Spinal cord (tissue), 10 donors: Measurements from ENCODE around the gene KLHL42. TPM values are rescaled to one million over a fixed set of nuclear protein-coding genes. Genes with fewer than 3 reads are reported as not detected.

Experiments
- DNase-seq, 6 donors: peaks; one replicate each; pipeline versions ENCODE4 v3.0.0 to v3.0.0-alpha.2; 2013 to 2015; ENCODE audit warnings: low spot score in 6 of 6, low read depth in 4 of 6
- H3K27ac ChIP-seq: one replicate; pipeline ENCODE4 v1.5.1; 2013; ENCODE audit warnings: low read depth, low read length, control low read depth
- H3K27me3 ChIP-seq: one replicate; pipeline ENCODE4 v1.6.1; 2013; ENCODE audit warnings: low read length; ENCODE audit not compliant: control insufficient read depth, insufficient read depth
- H3K36me3 ChIP-seq: one replicate; pipeline ENCODE4 v1.6.1; 2013; ENCODE audit warnings: low read length; ENCODE audit not compliant: control insufficient read depth, insufficient read depth
- H3K4me1 ChIP-seq: one replicate; pipeline ENCODE4 v1.6.1; 2013; ENCODE audit warnings: low read length; ENCODE audit not compliant: control insufficient read depth, insufficient read depth
- H3K4me3 ChIP-seq: one replicate; pipeline ENCODE4 v1.5.1; 2013; ENCODE audit warnings: low read depth, low read length, control low read depth
- H3K9me3 ChIP-seq: one replicate; pipeline ENCODE4 v1.6.1; 2013; ENCODE audit warnings: low read length; ENCODE audit not compliant: control insufficient read depth, insufficient read depth
- WGBS: methylation state at CpG from one replicate; pipeline ENCODE4 v1.1.5; 2013; ENCODE audit warnings: missing lambda C conversion rate; ENCODE audit not compliant: insufficient coverage; 5-methylcytosine and 5-hydroxymethylcytosine counted together
- polyA plus RNA-seq, 2 donors: library from polyadenylated mRNA; unstranded; fragments of 120-200 nt; gene quantifications; one replicate each; pipeline ENCODE4 v1.2.1, GENCODE V29; 2013; ENCODE audit not compliant: insufficient read length in 2 of 2
- total RNA-seq, 2 donors: library from RNA; depleted of rRNA in 1 of 2; stranded (reverse); fragments of 120-200 nt in 1 of 2; fragments of >200 nt in 1 of 2; gene quantifications; one replicate each; pipeline versions ENCODE4 v1.2.3 to v1.2.4, GENCODE V29; 2013 to 2014
- donor health status: healthy.

The KLHL42 gene
- total and polyA plus RNA-seq, 4 donors, result 34.5 to 81.4 (median 44.4) TPM

- WGBS, result 93% methylated on average over 12 of the region's 15 CpGs
- peaks cover 8% of the 10 kb centered on the region for H3K36me3 ChIP-seq
- H3K4me1 ChIP-seq, result no peaks in the 10 kb centered on the region
- no peak overlapping the region for H3K4me3 ChIP-seq
- H3K27ac ChIP-seq, result no peak overlapping the region
- H3K9me3 ChIP-seq, result no peaks in the 10 kb centered on the region
- H3K27me3 ChIP-seq, result no peaks in the 10 kb centered on the region
- no peak for DNase-seq
These were observed 28.5 kb upstream of the KLHL42 start for GRCh38 chr12:27751386-27752047.

DNA sequence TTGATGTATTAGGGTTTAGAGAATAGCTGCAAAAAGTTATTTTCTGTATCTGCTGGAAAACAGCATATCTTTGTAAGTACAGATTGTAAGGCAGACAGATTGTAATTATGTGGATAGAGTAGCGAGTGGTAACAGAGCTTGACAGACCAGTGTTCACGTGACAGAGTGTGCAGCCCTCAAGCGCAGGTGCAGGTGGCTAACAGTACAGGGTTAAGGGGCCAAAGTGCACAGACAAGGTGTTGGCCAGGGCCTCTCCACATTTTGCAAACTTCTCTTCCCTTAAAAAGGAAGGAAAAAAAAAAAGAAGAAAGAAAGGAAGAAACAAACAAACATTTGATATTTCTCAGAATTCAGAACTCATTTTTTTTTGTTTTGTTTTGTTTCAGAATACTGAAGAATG is 25.2 kb upstream of the KLHL42 start:
- no peaks in the 10 kb centered on the region for H3K4me1 ChIP-seq
- WGBS, result 79% methylated on average over 3 of the region's 3 CpGs
- no peak overlapping the region for H3K4me3 ChIP-seq
- no peak for DNase-seq
- no peak overlapping the region for H3K27ac ChIP-seq
- H3K27me3 ChIP-seq, result no peaks in the 10 kb centered on the region
- H3K9me3 ChIP-seq, result no peaks in the 10 kb centered on the region
- H3K36me3 ChIP-seq, result peaks cover 13% of the 10 kb centered on the region

GRCh38 chr12:27756670-27757195 is 23.3 kb upstream of the KLHL42 start:
- Histone ChIP-seq H3K27me3 (no peaks in the 10 kb centered on the region), H3K4me1 (no peaks in the 10 kb centered on the region), H3K27ac (no peak overlapping the region), H3K36me3 (peaks cover 10% of the 10 kb centered on the region), H3K4me3 (no peak overlapping the region), H3K9me3 (no peaks in the 10 kb centered on the region)
- no peak for DNase-seq
- WGBS, result 100% methylated on average over 3 of the region's 7 CpGs

DNA sequence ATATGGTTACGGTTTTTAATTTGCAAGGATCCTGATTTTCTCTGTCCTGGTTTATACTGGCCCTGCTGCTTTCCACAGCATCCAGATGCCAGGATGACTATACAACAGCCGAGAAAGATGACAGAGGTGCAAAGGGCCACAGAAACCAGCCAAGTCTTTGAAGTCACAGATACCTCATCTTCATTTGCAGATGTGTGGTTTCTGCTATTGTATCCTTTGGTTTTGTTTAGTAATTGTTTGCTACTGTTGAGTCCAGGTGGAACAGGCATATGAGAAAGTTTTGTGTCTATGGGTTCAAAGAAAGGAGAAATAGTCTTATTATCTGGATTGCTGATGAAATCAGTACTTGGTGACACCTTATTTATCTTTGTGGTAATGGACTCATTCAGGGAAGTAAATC is 17.3 kb upstream of the KLHL42 start:
- Histone ChIP-seq H3K27me3 (no peaks in the 10 kb centered on the region), H3K36me3 (peaks cover 2% of the 10 kb centered on the region), H3K4me3 (no peak overlapping the region), H3K4me1 (no peaks in the 10 kb centered on the region), H3K27ac (no peak overlapping the region), H3K9me3 (no peaks in the 10 kb centered on the region)
- WGBS, result 94% methylated on average over 2 of the region's 2 CpGs
- no peak for DNase-seq

- Histone ChIP-seq H3K36me3 (no peaks in the 10 kb centered on the region), H3K27ac (no peak overlapping the region), H3K9me3 (no peaks in the 10 kb centered on the region), H3K27me3 (no peaks in the 10 kb centered on the region), H3K4me3 (no peak overlapping the region), H3K4me1 (no peaks in the 10 kb centered on the region)
- WGBS, result 100% methylated on average over 2 of the region's 3 CpGs
- DNase-seq, result no peak
These were observed 13.4 kb upstream of the KLHL42 start for GRCh38 chr12:27766587-27766986.

DNA sequence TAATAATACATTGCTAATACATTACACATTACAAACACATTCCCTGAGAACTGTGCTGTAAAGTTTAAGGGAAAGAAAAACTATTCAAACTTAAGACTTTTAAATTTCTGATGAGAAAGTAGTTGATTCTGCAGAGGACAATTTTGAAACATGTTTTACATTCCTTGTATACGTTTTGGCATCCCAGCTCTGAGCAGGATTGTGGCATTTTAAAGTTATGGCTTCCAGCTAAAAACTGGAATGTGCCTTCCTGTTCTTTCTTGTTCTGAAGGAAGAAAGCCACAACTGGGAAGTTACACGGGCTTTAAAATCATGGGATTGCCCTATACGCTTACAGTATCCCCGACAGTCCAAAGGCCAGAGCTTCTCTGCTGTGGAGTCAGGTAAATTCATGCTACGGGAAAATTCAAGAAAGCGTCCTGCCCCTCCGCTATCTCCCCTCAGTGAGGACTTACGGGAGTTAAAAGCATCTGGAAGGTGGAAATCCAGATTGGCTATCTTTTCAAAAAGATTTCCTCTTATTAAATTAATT is 10.8 kb upstream of the KLHL42 start:
- Histone ChIP-seq H3K4me3 (no peak overlapping the region), H3K4me1 (no peaks in the 10 kb centered on the region), H3K9me3 (no peaks in the 10 kb centered on the region), H3K27ac (no peak overlapping the region), H3K27me3 (no peaks in the 10 kb centered on the region), H3K36me3 (no peaks in the 10 kb centered on the region)
- no peak for DNase-seq
- 76% methylated on average over 4 of the region's 8 CpGs for WGBS

DNA sequence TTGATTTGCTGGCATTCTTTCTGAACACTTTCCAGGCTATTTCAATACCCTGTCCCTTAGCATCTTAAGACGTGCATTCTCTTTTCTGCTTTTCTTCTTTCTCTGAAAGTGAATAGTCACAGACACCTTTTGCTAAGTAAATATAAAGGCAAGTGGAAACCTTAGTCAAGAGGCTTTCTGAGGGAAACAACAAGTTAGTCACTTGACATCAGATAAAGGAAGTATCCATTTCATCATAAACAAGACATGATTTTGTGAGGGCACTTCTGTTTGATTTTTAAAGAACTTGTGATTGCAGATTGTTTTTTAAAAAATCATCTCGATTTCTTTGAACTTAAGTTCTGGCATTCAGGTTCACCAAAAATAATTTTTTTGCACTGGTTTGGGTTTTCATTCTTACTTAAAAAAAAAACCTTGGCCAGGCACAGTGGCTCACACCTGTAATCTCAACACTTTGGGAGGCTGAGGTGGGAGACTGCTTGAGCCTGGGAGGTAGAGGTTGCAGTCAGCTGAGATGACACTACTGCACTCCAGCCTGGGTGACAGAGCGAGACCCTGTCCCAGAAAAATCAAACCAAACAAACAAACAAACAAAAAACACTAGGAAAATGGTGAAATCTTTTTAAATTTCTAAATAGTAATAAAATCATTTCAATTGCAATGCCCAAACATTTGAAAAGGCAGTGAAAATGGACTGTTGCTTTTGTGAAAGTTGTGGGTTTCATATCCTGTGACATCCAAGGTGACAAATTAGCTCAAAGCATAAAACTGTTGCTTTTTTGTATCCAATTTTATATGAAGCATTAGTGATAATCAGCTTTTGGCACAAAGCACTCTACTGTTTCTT is 8.3 kb upstream of the KLHL42 start:
- no peak overlapping the region for H3K27ac ChIP-seq
- DNase-seq, result no peak
- WGBS, result no CpG with 5 or more reads among the region's 3 CpGs
- H3K9me3 ChIP-seq, result no peaks in the 10 kb centered on the region
- no peaks in the 10 kb centered on the region for H3K4me1 ChIP-seq
- no peak overlapping the region for H3K4me3 ChIP-seq
- no peaks in the 10 kb centered on the region for H3K36me3 ChIP-seq
- no peaks in the 10 kb centered on the region for H3K27me3 ChIP-seq

GRCh38 chr12:27772328-27773049 is 7.5 kb upstream of the KLHL42 start:
- Histone ChIP-seq H3K4me1 (no peaks in the 10 kb centered on the region), H3K4me3 (no peak overlapping the region), H3K27ac (no peak overlapping the region), H3K27me3 (no peaks in the 10 kb centered on the region), H3K36me3 (no peaks in the 10 kb centered on the region), H3K9me3 (no peaks in the 10 kb centered on the region)
- no CpG with 5 or more reads among the region's 5 CpGs for WGBS
- no peak for DNase-seq

- Histone ChIP-seq H3K4me3 (no peak overlapping the region), H3K27me3 (no peaks in the 10 kb centered on the region), H3K27ac (no peak overlapping the region), H3K4me1 (peaks cover 17% of the 10 kb centered on the region), H3K36me3 (peaks cover 4% of the 10 kb centered on the region), H3K9me3 (no peaks in the 10 kb centered on the region)
- DNase-seq, result peak in 1 of 6 donors; percentile 26
- 59% methylated on average over 4 of the region's 5 CpGs for WGBS
These were observed 2.9 kb upstream of the KLHL42 start for GRCh38 chr12:27777141-27777540.
